D721Med (cell line): ENCODE data around the gene LIMS2.

Experiments
- DNase-seq: peaks from one replicate; pipeline ENCODE4 v3.0.0; 2011; ENCODE audit warnings: low spot score; ENCODE audit not compliant: insufficient read length
- FAIRE-seq: peaks from 2 replicates; lab custom pipeline; 2011; peaks lifted over from hg19 to GRCh38; lab: Jason Lieb, UNC
- CTCF ChIP-seq: IDR thresholded peaks from 2 replicates; pipeline ENCODE4 v1.5.1; 2012; ENCODE audit warnings: mild to moderate bottlenecking, control low read depth; ENCODE audit not compliant: insufficient read depth; ENCODE audit errors: missing control alignments

The LIMS2 gene

GRCh38 chr2:127604986-127605385 lies 70.3 kb downstream of the LIMS2 start:
- no peak for FAIRE-seq
- TF ChIP-seq CTCF: no peak
- DNase-seq: no peak

GRCh38 chr2:127599211-127599610 lies 76.1 kb downstream of the LIMS2 start:
- no peak for FAIRE-seq
- no peak for DNase-seq
- TF ChIP-seq CTCF: no peak

GRCh38 chr2:127598711-127599110 lies 76.6 kb downstream of the LIMS2 start:
- DNase-seq: no peak

GRCh38 chr2:127597984-127598380 lies 77.3 kb downstream of the LIMS2 start:
- TF ChIP-seq CTCF: no peak
- no peak for FAIRE-seq
- no peak for DNase-seq

More at GRCh38 chr2:127598711-127599110, 76.6 kb downstream of the LIMS2 start:
- TF ChIP-seq CTCF: no peak
- no peak for FAIRE-seq

- no peak for TF ChIP-seq CTCF
- DNase-seq (no peak), FAIRE-seq (no peak)
These were observed 78.0 kb downstream of the LIMS2 start for GRCh38 chr2:127597046-127597983.

- DNase-seq (no peak), FAIRE-seq (no peak)
- no peak for TF ChIP-seq CTCF
These were observed 78.9 kb downstream of the LIMS2 start for GRCh38 chr2:127596311-127597045.

GRCh38 chr2:127594116-127594591 lies 81.2 kb downstream of the LIMS2 start:
- no peak for TF ChIP-seq CTCF
- FAIRE-seq (no peak), DNase-seq (no peak)
